Measurements from ENCODE around the gene VASH2.

GRCh38 chr1:212981571-212982328 is 31.4 kb downstream of the VASH2 start:
- no peak for TF ChIP-seq EZH2 (IDR thresholded peaks at IDR 0.05; ENCODE audit: insufficient read depth, poor library complexity, severe bottlenecking)
- TF ChIP-seq EZH2phosphoT487 (IDR thresholded peaks at IDR 0.05; ENCODE audit: insufficient read depth, low read depth), result no peak

Measured in GM23248 (cell line).